HG03469 (cell line): Measurements from ENCODE around the gene SLC6A2.
"Not testable (repeated sequence)": the region's sequence is repeated elsewhere in the genome, so short reads cannot be mapped to it uniquely, and the experiment has no call there.

Experiments
- ATAC-seq: cut with Tn5 transposase; IDR thresholded peaks from one replicate; pipeline ENCODE4 v1.9.1; 2021; ENCODE audit warnings: mild to moderate bottlenecking, moderate library complexity, moderate number of reproducible peaks; ENCODE audit not compliant: unreplicated experiment

The SLC6A2 gene

GRCh38 chr16:55655897-55656681 lies at the start of gene SLC6A2:
Gene SLC6A2 (plus strand): TSS chr16:55655988. CDS start chr16:55656695, 707 bp downstream.
- no peak for ATAC-seq

GRCh38 chr16:55613613-55614335 lies 42.0 kb upstream of the SLC6A2 start:
- ATAC-seq, result no peak

- no peak for ATAC-seq
Measured at GRCh38 chr16:55615071-55615470, 40.7 kb upstream of the SLC6A2 start.

GRCh38 chr16:55615670-55616069 lies 40.1 kb upstream of the SLC6A2 start:
- not testable (repeated sequence) for ATAC-seq

GRCh38 chr16:55621771-55622170 lies 34.0 kb upstream of the SLC6A2 start:
- no peak for ATAC-seq

- no peak for ATAC-seq
Measured at GRCh38 chr16:55622272-55622671, 33.5 kb upstream of the SLC6A2 start.

GRCh38 chr16:55622930-55623561 lies 32.7 kb upstream of the SLC6A2 start:
- ATAC-seq, result no peak

- no peak for ATAC-seq
Measured at GRCh38 chr16:55623640-55624039, 32.1 kb upstream of the SLC6A2 start.

GRCh38 chr16:55624696-55625095 lies 31.1 kb upstream of the SLC6A2 start:
- no peak for ATAC-seq

GRCh38 chr16:55625843-55626242 lies 29.9 kb upstream of the SLC6A2 start:
- no peak for ATAC-seq

- ATAC-seq, result no peak
Measured at GRCh38 chr16:55628306-55628968, 27.4 kb upstream of the SLC6A2 start.

GRCh38 chr16:55630774-55631173 lies 25.0 kb upstream of the SLC6A2 start:
- no peak for ATAC-seq

GRCh38 chr16:55632259-55632658 lies 23.5 kb upstream of the SLC6A2 start:
- ATAC-seq, result no peak

GRCh38 chr16:55634193-55634592 lies 21.6 kb upstream of the SLC6A2 start:
- ATAC-seq, result no peak

GRCh38 chr16:55638256-55638655 lies 17.5 kb upstream of the SLC6A2 start:
- no peak for ATAC-seq

- ATAC-seq, result no peak
Measured at GRCh38 chr16:55640701-55641327, 15.0 kb upstream of the SLC6A2 start.

- no peak for ATAC-seq
Measured at GRCh38 chr16:55641430-55642056, 14.2 kb upstream of the SLC6A2 start.

- ATAC-seq, result no peak
Measured at GRCh38 chr16:55642611-55643010, 13.2 kb upstream of the SLC6A2 start.

GRCh38 chr16:55643161-55643970 lies 12.4 kb upstream of the SLC6A2 start:
- ATAC-seq, result no peak
